Pancreas (tissue), 10 donors: ENCODE measurements around the gene TXNDC15. TPM values are rescaled to one million over a fixed set of nuclear protein-coding genes. Genes with fewer than 3 reads are reported as not detected.

Source experiments
- ATAC-seq, 4 donors: fragments of 200-7000 bp; cut with Tn5 transposase; one replicate each; pipeline versions ENCODE4 v1.8.0 to v1.9.1; 2020; ENCODE audit warnings: mild to moderate bottlenecking in 4 of 4, moderate library complexity in 4 of 4
- DNase-seq, 6 donors: peaks; one replicate each; pipeline ENCODE4 v3.0.0-alpha.2; 2020
- FAIRE-seq: peaks from 2 replicates; lab custom pipeline; 2012; peaks lifted over from hg19 to GRCh38; lab: Jason Lieb, UNC
- H3K27ac ChIP-seq, 4 donors: fragments of 200-600 bp; sonication (generic); 1 replicate in 3 of 4; 2 replicates in 1 of 4; pipeline versions ENCODE4 v1.5.0 to v1.8.0; 2020
- H3K27me3 ChIP-seq, 4 donors: fragments of 200-600 bp; one replicate each; pipeline ENCODE4 v1.8.0; 2021
- H3K36me3 ChIP-seq, 3 donors: fragments of 200-600 bp; sonication (generic) in 1 of 3; one replicate each; pipeline versions ENCODE4 v1.5.0 to v1.8.0; 2020 to 2021
- H3K4me1 ChIP-seq, 3 donors: fragments of 200-600 bp; one replicate each; pipeline ENCODE4 v1.8.0; 2021
- H3K4me3 ChIP-seq, 4 donors: fragments of 200-600 bp; sonication (generic) in 2 of 4; one replicate each; pipeline versions ENCODE4 v1.5.0 to v1.8.0; 2020 to 2021
- H3K9me3 ChIP-seq, 4 donors: fragments of 200-600 bp; one replicate each; pipeline ENCODE4 v1.8.0; 2021
- WGBS, 2 donors: extraction: QIAGEN DNeasy Blood & Tissue Kit; methylation state at CpG; one replicate each; pipeline ENCODE4 v1.1.7; 2013; 5-methylcytosine and 5-hydroxymethylcytosine counted together
- intact Hi-C, 3 donors: fragments of 100-400 bp; cut with DNase I; formaldehyde crosslinking; loops; one replicate each; pipeline versions ENCODE4 v1.11.1 to v1.14.2; 2022
- microRNA-seq, 2 donors: library from miRNA; unstranded; fragments of <30 nt; microRNA quantifications; one replicate each; pipeline versions ENCODE4 to v1.1.0, GENCODE V29; 2019 to 2020
- polyA plus RNA-seq, 2 donors: library from polyadenylated mRNA; stranded (reverse); fragments of 200-250 nt; gene quantifications; one replicate each; pipeline ENCODE4 v1.2.3, GENCODE V29; 2013
- total RNA-seq, 6 donors: library from RNA; stranded (reverse); fragmentation: NEBNext Ultra II Directional in 4 of 6; extraction: Animal tissue kit (Norgen Biotek cat#: 25700) in 4 of 6; gene quantifications; one replicate each; pipeline versions ENCODE4 v1.2.1 to v1.2.4, GENCODE V29; 2021 to 2023
- TF ChIP-seq, protein P1 (sequence below), 4 donors: fragments of 200-600 bp; sonication (generic) in 3 of 4; IDR thresholded peaks; one replicate each; pipeline versions ENCODE4 v1.5.0 to v1.8.0; 2021; ENCODE audit warnings: antibody characterized with exemption in 4 of 4
- donor health status: healthy with polysubstance abuse.
- donor health status: DM: no; HTN: no; CAD: no; lungs with moderate emphysema.
- donor health status: DM: no; HTN: no; CAD: no.
- donor health status: control.
- donor health status: control.
- donor health status: Bipolar disorder and iron deficiency.
- donor health status: DM: yes; HTN: yes; CAD: no.
- donor health status: DM: no; HTN: no; CAD: no.
- donor health status: DM: no; HTN: no; CAD: no.
- donor health status: DM: yes; HTN: yes; CAD: no.

The TXNDC15 gene
- total and polyA plus RNA-seq, 8 donors: 26.2 to 61.5 (median 34.2) TPM

DNA sequence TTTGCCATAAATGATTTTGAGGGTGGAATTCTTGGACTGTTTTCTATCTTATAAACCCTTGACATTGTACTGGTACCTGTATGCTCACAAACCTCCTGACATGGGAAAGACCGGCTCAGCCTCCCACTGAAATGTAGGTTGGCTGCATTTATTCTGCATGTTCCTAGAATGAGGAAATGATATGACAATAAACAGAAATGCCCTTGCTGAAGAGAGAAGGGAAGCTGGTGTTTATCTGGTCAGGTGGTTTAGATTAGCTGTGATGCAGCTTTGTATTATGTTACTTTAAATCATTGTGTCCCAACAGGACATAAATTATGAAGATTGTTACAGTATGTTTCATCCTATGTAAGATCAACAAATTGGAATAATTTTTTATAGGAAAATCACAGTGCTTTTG is 70.5 kb downstream of the TXNDC15 start:
- no peaks in the 10 kb centered on the region for H3K27me3 ChIP-seq
- no peaks in the 10 kb centered on the region for H3K9me3 ChIP-seq
- TF ChIP-seq, protein P1, sequence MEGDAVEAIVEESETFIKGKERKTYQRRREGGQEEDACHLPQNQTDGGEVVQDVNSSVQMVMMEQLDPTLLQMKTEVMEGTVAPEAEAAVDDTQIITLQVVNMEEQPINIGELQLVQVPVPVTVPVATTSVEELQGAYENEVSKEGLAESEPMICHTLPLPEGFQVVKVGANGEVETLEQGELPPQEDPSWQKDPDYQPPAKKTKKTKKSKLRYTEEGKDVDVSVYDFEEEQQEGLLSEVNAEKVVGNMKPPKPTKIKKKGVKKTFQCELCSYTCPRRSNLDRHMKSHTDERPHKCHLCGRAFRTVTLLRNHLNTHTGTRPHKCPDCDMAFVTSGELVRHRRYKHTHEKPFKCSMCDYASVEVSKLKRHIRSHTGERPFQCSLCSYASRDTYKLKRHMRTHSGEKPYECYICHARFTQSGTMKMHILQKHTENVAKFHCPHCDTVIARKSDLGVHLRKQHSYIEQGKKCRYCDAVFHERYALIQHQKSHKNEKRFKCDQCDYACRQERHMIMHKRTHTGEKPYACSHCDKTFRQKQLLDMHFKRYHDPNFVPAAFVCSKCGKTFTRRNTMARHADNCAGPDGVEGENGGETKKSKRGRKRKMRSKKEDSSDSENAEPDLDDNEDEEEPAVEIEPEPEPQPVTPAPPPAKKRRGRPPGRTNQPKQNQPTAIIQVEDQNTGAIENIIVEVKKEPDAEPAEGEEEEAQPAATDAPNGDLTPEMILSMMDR (IDR thresholded peaks at IDR 0.05): no peak
- no peak for DNase-seq
- H3K27ac ChIP-seq: no peak overlapping the region
- H3K4me1 ChIP-seq: no peaks in the 10 kb centered on the region
- no peak for FAIRE-seq
- H3K4me3 ChIP-seq: no peak overlapping the region
- WGBS, 2 donors: 61 to 63% methylated on average over 1 of the region's 1 CpG
- H3K36me3 ChIP-seq: no peaks in the 10 kb centered on the region
- intact Hi-C loops: no loop called here
- ATAC-seq: no peak

DNA sequence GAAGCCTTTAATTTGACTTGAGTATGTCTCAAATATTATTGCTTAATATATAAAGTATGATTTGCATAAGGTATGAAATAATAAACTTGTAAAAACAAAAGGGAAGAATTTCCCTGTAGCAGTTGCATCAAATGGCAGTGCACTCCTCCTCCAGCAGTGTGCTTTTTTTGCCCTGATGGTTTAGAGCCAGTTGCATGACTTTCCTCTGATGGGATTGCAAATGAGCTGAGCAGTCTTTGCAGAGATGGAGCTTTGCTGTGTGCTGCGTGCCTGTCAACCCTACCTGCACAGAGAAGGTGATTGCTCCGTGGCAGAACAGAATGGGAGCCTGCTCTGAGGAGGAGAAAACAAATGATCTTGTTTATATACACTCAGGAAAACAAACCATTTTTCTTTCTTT is 70.9 kb downstream of the TXNDC15 start:
- Histone ChIP-seq H3K27ac (no peak overlapping the region), H3K4me3 (no peak overlapping the region), H3K9me3 (no peaks in the 10 kb centered on the region), H3K36me3 (no peaks in the 10 kb centered on the region), H3K27me3 (no peaks in the 10 kb centered on the region), H3K4me1 (no peaks in the 10 kb centered on the region)
- DNase-seq: no peak
- intact Hi-C loops: no loop called here
- WGBS, 2 donors: 84 to 96% methylated on average over 2 of the region's 2 CpGs
- TF ChIP-seq, protein P1 (IDR thresholded peaks at IDR 0.05): no peak
- ATAC-seq: no peak
- no peak for FAIRE-seq

DNA sequence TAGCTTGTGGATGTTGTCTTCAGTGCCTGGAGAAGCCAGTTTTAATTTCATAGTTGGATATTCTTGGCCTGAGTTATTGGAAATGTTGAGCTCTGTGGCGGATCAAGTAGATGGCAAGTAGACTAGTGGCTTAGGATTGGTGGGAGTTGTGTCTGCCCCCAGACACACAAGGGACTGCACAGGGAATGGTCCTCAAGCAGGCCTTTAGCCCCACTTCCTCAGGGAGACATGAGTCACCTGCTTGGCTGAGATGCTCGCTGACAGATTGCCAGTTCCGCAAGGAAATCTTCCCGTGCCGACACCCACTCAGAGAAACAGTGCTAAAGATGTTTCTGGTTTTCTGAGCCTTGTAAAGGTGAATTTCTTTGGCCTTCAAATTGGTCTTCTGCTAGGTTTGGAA is 74.7 kb downstream of the TXNDC15 start:
- no peaks in the 10 kb centered on the region for H3K4me1 ChIP-seq
- ATAC-seq (no peak), FAIRE-seq (no peak), DNase-seq (no peak)
- H3K27ac ChIP-seq: no peak overlapping the region
- no peak overlapping the region for H3K4me3 ChIP-seq
- H3K9me3 ChIP-seq: no peaks in the 10 kb centered on the region
- WGBS, 2 donors: 86 to 95% methylated on average over 5 of the region's 5 CpGs
- intact Hi-C loops: no loop called here
- no peaks in the 10 kb centered on the region for H3K36me3 ChIP-seq
- TF ChIP-seq, protein P1 (IDR thresholded peaks at IDR 0.05): no peak
- H3K27me3 ChIP-seq: no peaks in the 10 kb centered on the region

DNA sequence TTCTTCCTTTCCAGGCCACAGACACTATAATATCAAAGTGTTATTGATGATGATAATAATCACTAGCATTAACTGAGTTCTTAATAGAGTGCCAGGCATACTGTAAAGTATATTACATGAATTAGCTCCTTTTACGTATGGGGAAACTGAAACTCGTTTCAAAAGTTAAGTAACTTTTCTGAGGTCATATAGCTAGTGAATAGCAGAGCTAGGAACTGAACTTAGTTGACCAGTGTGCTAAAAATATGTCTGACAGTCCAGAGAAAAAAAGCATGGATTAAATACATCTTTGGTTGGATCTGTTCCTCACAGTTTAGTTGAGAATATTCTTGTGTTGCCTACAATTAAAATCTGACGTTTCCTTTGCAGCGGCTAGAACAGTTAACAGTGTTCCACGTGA is 75.1 kb downstream of the TXNDC15 start:
- intact Hi-C loops: no loop called here
- WGBS, 2 donors: 88 to 90% methylated on average over 5 of the region's 5 CpGs
- ATAC-seq (no peak), DNase-seq (no peak), FAIRE-seq (no peak)
- Histone ChIP-seq H3K4me1 (no peaks in the 10 kb centered on the region), H3K27ac (no peak overlapping the region), H3K9me3 (no peaks in the 10 kb centered on the region), H3K4me3 (no peak overlapping the region), H3K36me3 (no peaks in the 10 kb centered on the region), H3K27me3 (no peaks in the 10 kb centered on the region)
- TF ChIP-seq, protein P1 (IDR thresholded peaks at IDR 0.05): no peak

Small RNA genes lying within 50 kb of the gene (microRNA-seq; reads per million reads assigned to microRNA genes)
- gene MIR4461: 0 reads per million in 2 donors

Other genes starting within 250 kb of the TXNDC15 start
- gene SAR1B, start 241.5 kb upstream of the TXNDC15 start, total RNA-seq: 10 to 100 TPM; 31.6 to 42.8 (median 39.5) TPM
- gene SAR1B, start 241.5 kb upstream of the TXNDC15 start, polyA plus RNA-seq: 10 to 100 TPM; 11.1 to 21.2 TPM
- gene SEC24A, start 225.6 kb upstream of the TXNDC15 start, total RNA-seq: 10 to 100 TPM in 4 of 6 donors, 1 to 10 TPM in 2; 9.4 to 18.1 (median 11.5) TPM
- 1 to 10 TPM; 3.4 to 4.4 TPM for gene SEC24A, start 225.6 kb upstream of the TXNDC15 start, polyA plus RNA-seq
- gene CAMLG, start 135.8 kb upstream of the TXNDC15 start, total RNA-seq: 10 to 100 TPM; 10.1 to 17.6 (median 14.0) TPM
- 10 to 100 TPM; 24.1 to 28.3 TPM for gene CAMLG, start 135.8 kb upstream of the TXNDC15 start, polyA plus RNA-seq
- gene DDX46, start 115.6 kb upstream of the TXNDC15 start, total RNA-seq: 10 to 100 TPM; 15.4 to 28.8 (median 23.9) TPM
- 10 to 100 TPM; 14.6 to 15.5 TPM for gene DDX46, start 115.6 kb upstream of the TXNDC15 start, polyA plus RNA-seq
- 10 to 100 TPM in 5 of 6 donors, 1 to 10 TPM in 1; 7.7 to 17.2 (median 13.8) TPM for gene C5orf24, start 28.4 kb upstream of the TXNDC15 start, total RNA-seq
- 10 to 100 TPM in 1 of 2 donors, 1 to 10 TPM in 1; 6.0 to 15.9 TPM for gene C5orf24, start 28.4 kb upstream of the TXNDC15 start, polyA plus RNA-seq
- 1 to 10 TPM; 6.5 to 9.1 (median 7.5) TPM for gene PCBD2, start 30.8 kb downstream of the TXNDC15 start, total RNA-seq
- gene PCBD2, start 30.8 kb downstream of the TXNDC15 start, polyA plus RNA-seq: 1 to 10 TPM; 5.0 to 6.0 TPM
- 1 to 10 TPM in 1 of 6 donors, under 1 TPM in 5; 0.29 to 1.3 (median 0.48) TPM for gene CATSPER3, start 93.5 kb downstream of the TXNDC15 start, total RNA-seq
- 1 to 10 TPM; 1.7 to 2.2 TPM for gene CATSPER3, start 93.5 kb downstream of the TXNDC15 start, polyA plus RNA-seq
- gene PITX1, start 159.9 kb downstream of the TXNDC15 start, total RNA-seq: under 1 TPM in 2 of 6 donors, not detected in 4; 0.19 to 0.28 TPM
- under 1 TPM; 0.12 to 0.15 TPM for gene PITX1, start 159.9 kb downstream of the TXNDC15 start, polyA plus RNA-seq